GM12872 (cell line): ENCODE data around the gene PDHA1.

ENCODE experiments used
- TF ChIP-seq, protein P1 (sequence below): IDR thresholded peaks from 3 replicates; pipeline ENCODE4 v1.5.1; 2011; ENCODE audit warnings: low read depth, mild to moderate bottlenecking, low read length, moderate library complexity; ENCODE audit not compliant: insufficient read depth

PDHA1 gene

DNA sequence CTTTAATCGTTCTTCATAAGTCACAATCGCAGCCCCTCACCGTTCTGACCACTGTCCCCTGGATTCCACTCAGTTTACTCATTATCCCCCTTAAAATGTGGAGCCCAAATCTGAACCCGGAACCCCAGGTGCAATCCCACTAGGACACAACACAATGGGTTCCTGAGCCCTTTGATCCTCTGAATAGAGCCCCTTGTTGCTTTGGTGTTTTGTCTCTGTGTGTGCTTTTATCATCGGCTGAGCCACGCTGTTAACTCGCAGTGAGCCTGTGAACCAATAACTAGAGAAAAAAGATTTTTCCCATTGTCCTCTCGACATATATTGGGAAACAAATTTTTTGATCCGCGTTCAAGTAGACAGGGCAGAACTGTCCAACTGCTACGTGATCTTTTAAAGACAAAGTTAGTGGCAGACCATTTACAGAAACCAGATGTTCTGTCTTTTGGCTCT is 617 bp upstream of the PDHA1 start:
- TF ChIP-seq, protein P1, sequence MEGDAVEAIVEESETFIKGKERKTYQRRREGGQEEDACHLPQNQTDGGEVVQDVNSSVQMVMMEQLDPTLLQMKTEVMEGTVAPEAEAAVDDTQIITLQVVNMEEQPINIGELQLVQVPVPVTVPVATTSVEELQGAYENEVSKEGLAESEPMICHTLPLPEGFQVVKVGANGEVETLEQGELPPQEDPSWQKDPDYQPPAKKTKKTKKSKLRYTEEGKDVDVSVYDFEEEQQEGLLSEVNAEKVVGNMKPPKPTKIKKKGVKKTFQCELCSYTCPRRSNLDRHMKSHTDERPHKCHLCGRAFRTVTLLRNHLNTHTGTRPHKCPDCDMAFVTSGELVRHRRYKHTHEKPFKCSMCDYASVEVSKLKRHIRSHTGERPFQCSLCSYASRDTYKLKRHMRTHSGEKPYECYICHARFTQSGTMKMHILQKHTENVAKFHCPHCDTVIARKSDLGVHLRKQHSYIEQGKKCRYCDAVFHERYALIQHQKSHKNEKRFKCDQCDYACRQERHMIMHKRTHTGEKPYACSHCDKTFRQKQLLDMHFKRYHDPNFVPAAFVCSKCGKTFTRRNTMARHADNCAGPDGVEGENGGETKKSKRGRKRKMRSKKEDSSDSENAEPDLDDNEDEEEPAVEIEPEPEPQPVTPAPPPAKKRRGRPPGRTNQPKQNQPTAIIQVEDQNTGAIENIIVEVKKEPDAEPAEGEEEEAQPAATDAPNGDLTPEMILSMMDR = no peak

DNA sequence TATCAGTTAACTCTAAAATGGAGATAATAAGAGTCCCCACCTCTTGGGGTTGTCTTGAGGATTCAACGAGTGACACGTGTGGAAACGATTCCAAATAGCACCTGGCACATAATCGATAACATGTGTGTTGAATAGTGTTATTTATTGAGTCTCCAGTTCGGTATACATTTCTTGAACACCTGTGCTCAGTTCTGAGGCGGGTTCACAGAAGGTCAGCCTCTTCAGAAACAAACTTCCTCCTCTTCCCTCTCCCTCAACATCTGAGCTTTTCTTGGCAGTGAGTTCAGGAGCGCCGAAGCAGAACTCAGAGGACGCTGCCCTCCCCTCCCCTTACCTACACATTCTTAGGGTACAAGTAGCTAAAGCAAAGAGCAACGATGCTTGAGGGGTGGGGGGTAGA is 934 bp downstream of the PDHA1 start:
- TF ChIP-seq, protein P1 = no peak

DNA sequence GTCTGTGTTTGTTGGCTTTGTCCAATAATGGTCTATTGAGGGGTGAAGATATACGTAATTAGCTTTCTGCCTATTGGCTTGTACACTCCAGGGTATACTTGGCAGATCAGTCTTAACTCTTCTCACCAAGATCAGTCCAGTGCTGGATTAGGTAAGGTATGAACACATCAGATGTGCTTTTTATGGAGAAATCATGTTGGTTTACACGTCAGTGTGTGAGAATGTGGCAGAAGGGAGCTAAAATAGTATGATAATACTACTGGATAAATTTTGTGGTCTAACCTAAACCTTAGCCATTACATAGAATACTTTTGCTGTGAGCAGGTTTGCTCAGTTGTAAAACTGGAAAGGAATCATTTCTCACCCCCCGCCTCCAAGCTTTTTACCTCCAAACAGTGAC is 4.2 kb downstream of the PDHA1 start:
- TF ChIP-seq, protein P1 = no peak

DNA sequence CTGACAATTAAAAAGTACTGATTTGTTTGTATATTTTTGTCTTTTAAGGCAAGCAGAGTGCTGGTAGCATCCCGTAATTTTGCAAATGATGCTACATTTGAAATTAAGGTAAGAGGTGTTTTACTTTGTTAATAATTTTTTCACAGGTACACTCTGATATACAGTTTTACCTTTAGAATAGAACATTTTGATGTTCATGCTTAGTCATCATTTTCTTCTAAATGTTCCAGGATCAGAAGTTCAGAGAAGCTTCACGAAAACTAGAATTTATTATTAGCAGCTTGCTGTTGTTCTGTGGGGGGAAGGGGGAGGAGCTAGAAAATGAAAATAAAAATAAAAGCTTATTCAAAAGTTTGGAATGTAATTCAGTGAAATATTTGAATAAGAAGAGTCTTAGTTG is 5.5 kb downstream of the PDHA1 start:
- TF ChIP-seq, protein P1 = no peak

DNA sequence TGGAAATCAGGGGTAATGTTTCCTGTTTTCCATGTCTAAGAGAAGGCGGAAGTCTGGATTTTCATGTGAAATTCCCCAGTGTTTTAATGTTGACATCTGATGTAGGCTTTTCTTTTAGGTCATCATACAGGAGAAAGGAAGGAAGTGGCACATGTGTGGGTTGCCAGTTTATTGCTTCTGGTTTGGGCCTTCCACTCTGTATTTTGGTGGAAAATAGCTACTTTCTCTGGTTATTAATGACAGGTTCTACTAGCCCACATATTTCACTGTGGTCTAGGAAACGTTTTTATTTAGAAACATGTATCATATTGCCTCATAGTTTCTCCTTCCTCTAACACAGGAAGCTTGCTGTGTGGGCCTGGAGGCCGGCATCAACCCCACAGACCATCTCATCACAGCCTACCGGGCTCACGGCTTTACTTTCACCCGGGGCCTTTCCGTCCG is 7.2 kb downstream of the PDHA1 start:
- TF ChIP-seq, protein P1 = no peak

DNA sequence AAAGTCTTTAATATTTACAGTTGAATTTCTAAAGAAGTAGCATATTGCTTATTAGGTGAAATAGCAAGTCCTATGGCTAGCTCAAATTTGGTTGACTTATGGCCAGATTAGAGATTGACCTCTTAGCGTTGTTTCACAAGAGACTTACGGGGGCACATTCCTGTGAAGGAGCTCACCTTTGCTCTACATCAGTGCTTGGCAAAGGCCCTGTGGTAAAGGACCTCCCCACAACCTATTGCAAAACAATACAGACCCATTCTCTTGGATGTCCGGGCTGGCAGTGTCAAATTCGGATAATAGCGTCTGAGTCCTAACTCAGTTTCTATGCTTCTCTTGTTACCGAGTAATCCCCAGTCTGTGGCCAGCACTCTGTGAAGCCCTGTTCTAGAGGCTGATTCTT is 10.9 kb downstream of the PDHA1 start:
- TF ChIP-seq, protein P1 = no peak

DNA sequence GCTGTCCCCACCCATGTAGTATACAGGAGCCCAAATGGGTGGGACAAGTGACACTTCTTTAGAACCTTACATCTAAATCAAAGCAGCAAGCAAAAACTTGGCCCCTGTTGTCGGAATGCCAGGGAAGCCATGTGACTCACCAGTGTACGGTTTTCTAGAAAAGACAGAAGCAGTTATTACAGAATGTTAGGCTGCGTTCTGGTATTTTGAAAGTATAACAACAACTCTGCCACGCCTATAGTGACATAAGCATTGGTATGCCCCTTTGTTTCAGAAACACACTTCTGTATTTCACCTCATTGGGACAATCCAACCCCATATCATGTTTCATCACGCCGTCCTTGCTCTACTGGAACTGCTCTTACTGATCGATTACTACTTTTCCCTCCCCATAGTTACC is 14.8 kb downstream of the PDHA1 start:
- TF ChIP-seq, protein P1 = no peak

DNA sequence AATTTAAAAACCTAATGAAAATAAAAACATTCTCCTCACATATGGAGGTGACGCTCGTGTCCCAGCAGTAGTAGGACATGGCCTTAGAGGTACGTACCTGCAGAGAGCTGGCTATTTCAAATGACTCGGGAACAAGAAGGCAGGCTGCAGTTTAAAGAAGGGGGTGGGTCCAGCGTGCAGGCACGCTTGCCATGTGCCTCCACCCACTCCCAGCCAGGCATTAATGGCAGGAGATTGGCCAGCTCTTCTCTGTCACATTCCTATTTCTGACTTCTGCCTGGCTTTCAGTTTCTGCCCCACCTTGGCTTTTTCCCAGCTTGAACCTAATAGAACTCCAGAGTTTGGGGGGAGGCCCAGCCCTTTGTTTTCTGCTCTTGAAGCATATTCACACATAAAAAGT is 17.2 kb downstream of the PDHA1 start:
- TF ChIP-seq, protein P1 = no peak
